WTC11 (cell line): ENCODE measurements around the gene ZGPAT. TPM values are rescaled to one million over a fixed set of nuclear protein-coding genes. Genes with fewer than 3 reads are reported as not detected.

ENCODE experiments used
- ATAC-seq: fragments of 200-7000 bp; cut with Tn5 transposase; 2 replicates; pipeline ENCODE4 v1.10.0; 2021; ENCODE audit warnings: mild to moderate bottlenecking, moderate library complexity
- CTCF ChIA-PET: fragments of 300-600 bp; sonication (Branson Sonifier 250); formaldehyde crosslinking; loops from one replicate; lab custom pipeline; 2021; ENCODE audit warnings: antibody characterized with exemption; lab: Charles Lee
- POLR2A ChIA-PET: fragments of 350-600 bp; sonication (Branson Sonifier 250); formaldehyde crosslinking; loops from one replicate; lab custom pipeline; 2021; ENCODE audit warnings: antibody characterized with exemption; lab: Charles Lee
- DNase-seq: peaks from one replicate; pipeline ENCODE4 v3.0.0; 2021; ENCODE audit warnings: low spot score
- H3K27ac Mint-ChIP-seq: 2 replicates; pipeline ENCODE4 v1.8.0; 2021; ENCODE audit warnings: mixed read lengths
- H3K27me3 Mint-ChIP-seq: 2 replicates; pipeline ENCODE4 v1.8.0; 2021; ENCODE audit warnings: low read depth, mild to moderate bottlenecking, moderate library complexity, mixed read lengths
- H3K36me3 Mint-ChIP-seq: 2 replicates; pipeline ENCODE4 v1.8.0; 2021; ENCODE audit warnings: mixed read lengths
- H3K4me1 Mint-ChIP-seq: 2 replicates; pipeline ENCODE4 v1.8.0; 2022; ENCODE audit warnings: mixed read lengths
- H3K4me3 Mint-ChIP-seq: 2 replicates; pipeline ENCODE4 v1.8.0; 2021; ENCODE audit warnings: mild to moderate bottlenecking, moderate library complexity, mixed read lengths
- H3K9me3 Mint-ChIP-seq: 2 replicates; pipeline ENCODE4 v1.8.0; 2021; ENCODE audit warnings: mixed read lengths
- CREM ChIP-seq: sonication (generic); formaldehyde crosslinking; IDR thresholded peaks from 2 replicates; pipeline ENCODE4 v1.8.1; 2022; ENCODE audit warnings: mild to moderate bottlenecking, missing genetic modification reagents, moderate library complexity
- FOXJ3 ChIP-seq: sonication (generic); formaldehyde crosslinking; IDR thresholded peaks from 2 replicates; pipeline ENCODE4 v1.9.0; 2021; ENCODE audit warnings: missing genetic modification reagents, mild to moderate bottlenecking, borderline replicate concordance
- FOXK1 ChIP-seq: sonication (generic); formaldehyde crosslinking; IDR thresholded peaks from 2 replicates; pipeline ENCODE4 v1.8.0; 2022; ENCODE audit warnings: mild to moderate bottlenecking, moderate library complexity, missing genetic modification reagents
- JUN ChIP-seq: sonication (generic); formaldehyde crosslinking; IDR thresholded peaks from 2 replicates; pipeline ENCODE4 v1.8.0; 2023; ENCODE audit warnings: mild to moderate bottlenecking, missing genetic modification reagents
- KAT7 ChIP-seq: sonication (generic); formaldehyde crosslinking; IDR thresholded peaks from 2 replicates; pipeline ENCODE4 v1.8.1; 2023; ENCODE audit warnings: missing genetic modification reagents, mild to moderate bottlenecking, borderline replicate concordance
- NFE2L1 ChIP-seq: sonication (generic); formaldehyde crosslinking; IDR thresholded peaks from 2 replicates; pipeline ENCODE4 v1.8.1; 2023; ENCODE audit warnings: missing genetic modification reagents
- NR2C2 ChIP-seq: sonication (generic); formaldehyde crosslinking; IDR thresholded peaks from 2 replicates; pipeline ENCODE4 v1.8.0; 2022; ENCODE audit warnings: mild to moderate bottlenecking, missing genetic modification reagents
- NR3C1 ChIP-seq: sonication (generic); formaldehyde crosslinking; conservative IDR thresholded peaks from 2 replicates; pipeline ENCODE4 v1.8.1; 2023; ENCODE audit warnings: low read depth, mild to moderate bottlenecking, missing genetic modification reagents
- ZNF416 ChIP-seq: fragments of 250-450 bp; sonication (Bioruptor Pico); IDR thresholded peaks from 2 replicates; pipeline ENCODE4 v1.9.0; 2021; ENCODE audit warnings: mild to moderate bottlenecking, inconsistent platforms
- total RNA-seq: library from RNA; stranded (reverse); gene quantifications from 3 replicates; pipeline ENCODE4 v1.2.3, GENCODE V29; 2021
- TF ChIP-seq, protein P1 (sequence below): sonication (generic); formaldehyde crosslinking; IDR thresholded peaks from 2 replicates; pipeline ENCODE4 v1.8.0; 2022; ENCODE audit warnings: mild to moderate bottlenecking, missing genetic modification reagents
- TF ChIP-seq, protein P2 (sequence below): sonication (generic); formaldehyde crosslinking; IDR thresholded peaks from 2 replicates; pipeline ENCODE4 v1.8.1; 2022; ENCODE audit warnings: missing genetic modification reagents, borderline replicate concordance
- TF ChIP-seq, protein P3 (sequence below): sonication (generic); formaldehyde crosslinking; IDR thresholded peaks from 2 replicates; pipeline ENCODE4 v1.8.0; 2023; ENCODE audit warnings: mild to moderate bottlenecking, missing genetic modification reagents
- TF ChIP-seq, protein P4 (sequence below): sonication (generic); formaldehyde crosslinking; IDR thresholded peaks from 2 replicates; pipeline ENCODE4 v1.8.0; 2023; ENCODE audit warnings: missing genetic modification reagents
- TF ChIP-seq, protein P5 (sequence below): fragments of 250-450 bp; sonication (Bioruptor Pico); IDR thresholded peaks from 2 replicates; pipeline ENCODE4 v2.1.2; 2022; ENCODE audit warnings: mild to moderate bottlenecking, moderate library complexity
- TF ChIP-seq, protein P6 (sequence below): sonication (generic); formaldehyde crosslinking; IDR thresholded peaks from 2 replicates; pipeline ENCODE4 v1.8.1; 2022; ENCODE audit warnings: mild to moderate bottlenecking, moderate library complexity, missing genetic modification reagents
- TF ChIP-seq, protein P7 (sequence below): sonication (generic); formaldehyde crosslinking; IDR thresholded peaks from 2 replicates; pipeline ENCODE4 v1.8.1; 2023; ENCODE audit warnings: mild to moderate bottlenecking, missing genetic modification reagents
- TF ChIP-seq, protein P8 (sequence below): fragments of 250-450 bp; sonication (Bioruptor Pico); IDR thresholded peaks from 2 replicates; pipeline ENCODE4 v1.9.0; 2021; ENCODE audit warnings: mild to moderate bottlenecking, borderline replicate concordance

ZGPAT gene
- total RNA-seq, 1 experiment from 2014 or later = 28.3 TPM

DNA sequence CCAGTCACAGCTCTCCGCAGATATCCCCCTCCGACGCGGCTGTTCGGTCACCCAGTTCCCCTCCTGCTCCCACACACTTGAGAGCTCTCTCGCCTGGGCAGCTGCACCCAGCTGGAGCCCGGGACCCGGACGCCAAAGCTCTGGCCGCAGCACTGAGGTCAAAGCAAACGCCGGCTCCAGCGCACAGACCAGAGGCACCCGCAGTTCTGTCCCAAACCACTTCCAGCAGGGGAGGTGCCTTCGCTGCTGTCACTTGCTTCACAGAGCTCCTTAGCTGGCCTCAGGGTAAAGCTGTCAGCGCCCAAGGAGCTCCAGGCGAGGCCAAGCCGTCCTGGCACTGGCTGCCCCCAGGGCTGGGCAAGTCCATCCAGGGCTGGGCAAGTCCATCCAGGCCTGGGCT, 59.6 kb downstream of the ZGPAT start (continued):
- TF ChIP-seq, protein P1, sequence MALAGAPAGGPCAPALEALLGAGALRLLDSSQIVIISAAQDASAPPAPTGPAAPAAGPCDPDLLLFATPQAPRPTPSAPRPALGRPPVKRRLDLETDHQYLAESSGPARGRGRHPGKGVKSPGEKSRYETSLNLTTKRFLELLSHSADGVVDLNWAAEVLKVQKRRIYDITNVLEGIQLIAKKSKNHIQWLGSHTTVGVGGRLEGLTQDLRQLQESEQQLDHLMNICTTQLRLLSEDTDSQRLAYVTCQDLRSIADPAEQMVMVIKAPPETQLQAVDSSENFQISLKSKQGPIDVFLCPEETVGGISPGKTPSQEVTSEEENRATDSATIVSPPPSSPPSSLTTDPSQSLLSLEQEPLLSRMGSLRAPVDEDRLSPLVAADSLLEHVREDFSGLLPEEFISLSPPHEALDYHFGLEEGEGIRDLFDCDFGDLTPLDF (CRISPR knock-in tag) = no peak
- TF ChIP-seq, protein P2, sequence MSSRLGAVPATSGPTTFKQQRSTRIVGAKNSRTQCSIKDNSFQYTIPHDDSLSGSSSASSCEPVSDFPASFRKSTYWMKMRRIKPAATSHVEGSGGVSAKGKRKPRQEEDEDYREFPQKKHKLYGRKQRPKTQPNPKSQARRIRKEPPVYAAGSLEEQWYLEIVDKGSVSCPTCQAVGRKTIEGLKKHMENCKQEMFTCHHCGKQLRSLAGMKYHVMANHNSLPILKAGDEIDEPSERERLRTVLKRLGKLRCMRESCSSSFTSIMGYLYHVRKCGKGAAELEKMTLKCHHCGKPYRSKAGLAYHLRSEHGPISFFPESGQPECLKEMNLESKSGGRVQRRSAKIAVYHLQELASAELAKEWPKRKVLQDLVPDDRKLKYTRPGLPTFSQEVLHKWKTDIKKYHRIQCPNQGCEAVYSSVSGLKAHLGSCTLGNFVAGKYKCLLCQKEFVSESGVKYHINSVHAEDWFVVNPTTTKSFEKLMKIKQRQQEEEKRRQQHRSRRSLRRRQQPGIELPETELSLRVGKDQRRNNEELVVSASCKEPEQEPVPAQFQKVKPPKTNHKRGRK (CRISPR knock-in tag) = no peak
- TF ChIP-seq, all 79 proteins: peak for 0

DNA sequence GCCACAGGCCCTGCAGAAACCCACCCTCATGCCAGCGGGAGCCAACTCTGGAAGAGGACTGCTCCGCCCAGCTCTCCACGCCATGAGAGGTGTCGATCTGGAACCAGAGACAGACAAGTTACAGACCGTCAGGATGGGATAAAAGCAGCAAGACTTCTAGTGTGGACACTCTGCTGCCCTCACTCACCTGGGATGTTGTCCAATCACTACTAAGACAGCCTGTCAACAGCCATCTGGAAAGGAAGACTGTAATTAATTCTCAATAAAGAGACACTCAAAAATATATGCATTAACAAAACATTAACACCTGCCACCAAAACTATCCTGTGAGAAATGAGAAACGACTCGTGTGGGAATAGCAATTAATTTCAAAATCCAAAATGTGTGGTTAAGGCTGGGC, 60.0 kb downstream of the ZGPAT start:
- CTCF ChIA-PET = interaction anchor here (1.0 kb wide), 1 partner anchor 37 kb away, joined by 3 read pairs; no protein-coding TSS in a partner anchor
- POLR2A ChIA-PET = no interaction called here
- ATAC-seq = no peak

DNA sequence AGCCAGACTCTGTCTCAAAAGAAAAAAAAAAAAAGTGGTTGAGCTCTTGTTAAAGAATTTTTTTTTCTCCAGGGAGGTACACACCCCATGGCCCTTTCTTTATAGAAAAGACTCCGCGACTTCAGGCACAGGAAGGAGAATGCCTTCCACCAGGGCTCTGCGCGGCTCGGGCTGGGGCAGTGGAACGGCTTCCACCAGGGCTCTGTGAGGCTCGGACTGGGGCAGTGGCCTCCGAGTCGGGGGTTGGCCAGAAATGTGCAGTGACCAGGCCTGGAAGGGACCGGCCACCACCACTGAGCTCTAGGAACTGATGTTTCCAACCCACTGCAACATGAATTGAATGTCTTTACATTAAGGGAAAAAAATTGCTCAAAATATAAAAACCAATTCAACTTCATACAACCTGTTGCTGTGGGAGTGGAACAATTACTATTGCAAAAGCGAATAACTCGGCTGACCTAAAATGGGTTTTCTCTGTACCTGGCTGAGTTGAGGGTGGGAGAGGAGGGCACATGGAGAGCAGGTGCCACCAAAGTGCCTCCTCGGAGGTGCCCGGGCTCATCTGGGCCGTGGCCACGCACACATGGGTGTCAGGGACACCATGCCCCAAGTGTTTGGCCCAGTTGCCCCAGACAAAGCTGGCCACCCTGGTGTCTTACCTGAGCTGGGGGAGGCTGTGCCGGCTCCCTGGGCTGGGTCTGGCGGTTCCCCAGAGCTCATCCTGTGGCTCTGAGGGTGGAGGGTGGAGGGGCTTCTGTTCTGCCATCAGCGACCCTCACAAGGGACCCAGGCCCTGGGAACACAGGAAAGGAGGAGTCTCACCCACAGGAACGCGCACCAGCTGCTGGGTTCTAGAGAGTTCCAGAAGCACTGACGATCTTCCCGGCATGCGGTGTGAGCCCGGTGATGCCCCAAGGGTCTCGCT, 61.0 kb downstream of the ZGPAT start:
- peak overlapping the region; percentile 65; the same call in 1 of the 2 replicates for H3K27ac Mint-ChIP-seq
- no peak for DNase-seq
- no peaks in the 10 kb centered on the region for H3K4me1 Mint-ChIP-seq
- no peaks in the 10 kb centered on the region for H3K9me3 Mint-ChIP-seq
- ChIA-PET CTCF (interaction anchor here (1.3 kb wide), 1 partner anchor 17 kb away, joined by 5 read pairs; no protein-coding TSS in a partner anchor), POLR2A (no interaction called here)
- no peak overlapping the region for H3K4me3 Mint-ChIP-seq
- no peak for ATAC-seq
- H3K27me3 Mint-ChIP-seq = no peaks in the 10 kb centered on the region
- H3K36me3 Mint-ChIP-seq = 0 out of 2 replicates have a peak, but pooled peaks cover 2% of the 10 kb centered on the region
- TF ChIP-seq, protein P3, sequence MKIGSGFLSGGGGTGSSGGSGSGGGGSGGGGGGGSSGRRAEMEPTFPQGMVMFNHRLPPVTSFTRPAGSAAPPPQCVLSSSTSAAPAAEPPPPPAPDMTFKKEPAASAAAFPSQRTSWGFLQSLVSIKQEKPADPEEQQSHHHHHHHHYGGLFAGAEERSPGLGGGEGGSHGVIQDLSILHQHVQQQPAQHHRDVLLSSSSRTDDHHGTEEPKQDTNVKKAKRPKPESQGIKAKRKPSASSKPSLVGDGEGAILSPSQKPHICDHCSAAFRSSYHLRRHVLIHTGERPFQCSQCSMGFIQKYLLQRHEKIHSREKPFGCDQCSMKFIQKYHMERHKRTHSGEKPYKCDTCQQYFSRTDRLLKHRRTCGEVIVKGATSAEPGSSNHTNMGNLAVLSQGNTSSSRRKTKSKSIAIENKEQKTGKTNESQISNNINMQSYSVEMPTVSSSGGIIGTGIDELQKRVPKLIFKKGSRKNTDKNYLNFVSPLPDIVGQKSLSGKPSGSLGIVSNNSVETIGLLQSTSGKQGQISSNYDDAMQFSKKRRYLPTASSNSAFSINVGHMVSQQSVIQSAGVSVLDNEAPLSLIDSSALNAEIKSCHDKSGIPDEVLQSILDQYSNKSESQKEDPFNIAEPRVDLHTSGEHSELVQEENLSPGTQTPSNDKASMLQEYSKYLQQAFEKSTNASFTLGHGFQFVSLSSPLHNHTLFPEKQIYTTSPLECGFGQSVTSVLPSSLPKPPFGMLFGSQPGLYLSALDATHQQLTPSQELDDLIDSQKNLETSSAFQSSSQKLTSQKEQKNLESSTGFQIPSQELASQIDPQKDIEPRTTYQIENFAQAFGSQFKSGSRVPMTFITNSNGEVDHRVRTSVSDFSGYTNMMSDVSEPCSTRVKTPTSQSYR = no peak
- TF ChIP-seq, protein P4, sequence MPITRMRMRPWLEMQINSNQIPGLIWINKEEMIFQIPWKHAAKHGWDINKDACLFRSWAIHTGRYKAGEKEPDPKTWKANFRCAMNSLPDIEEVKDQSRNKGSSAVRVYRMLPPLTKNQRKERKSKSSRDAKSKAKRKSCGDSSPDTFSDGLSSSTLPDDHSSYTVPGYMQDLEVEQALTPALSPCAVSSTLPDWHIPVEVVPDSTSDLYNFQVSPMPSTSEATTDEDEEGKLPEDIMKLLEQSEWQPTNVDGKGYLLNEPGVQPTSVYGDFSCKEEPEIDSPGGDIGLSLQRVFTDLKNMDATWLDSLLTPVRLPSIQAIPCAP (CRISPR knock-in tag) = no peak
- no peak for TF ChIP-seq ZNF416 (CRISPR knock-in tag)
- no peak for TF ChIP-seq NR3C1 (CRISPR knock-in tag)
- TF ChIP-seq, protein P5, sequence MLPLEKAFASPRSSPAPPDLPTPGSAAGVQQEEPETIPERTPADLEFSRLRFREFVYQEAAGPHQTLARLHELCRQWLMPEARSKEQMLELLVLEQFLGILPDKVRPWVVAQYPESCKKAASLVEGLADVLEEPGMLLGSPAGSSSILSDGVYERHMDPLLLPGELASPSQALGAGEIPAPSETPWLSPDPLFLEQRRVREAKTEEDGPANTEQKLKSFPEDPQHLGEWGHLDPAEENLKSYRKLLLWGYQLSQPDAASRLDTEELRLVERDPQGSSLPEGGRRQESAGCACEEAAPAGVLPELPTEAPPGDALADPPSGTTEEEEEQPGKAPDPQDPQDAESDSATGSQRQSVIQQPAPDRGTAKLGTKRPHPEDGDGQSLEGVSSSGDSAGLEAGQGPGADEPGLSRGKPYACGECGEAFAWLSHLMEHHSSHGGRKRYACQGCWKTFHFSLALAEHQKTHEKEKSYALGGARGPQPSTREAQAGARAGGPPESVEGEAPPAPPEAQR (CRISPR knock-in tag) = no peak

More for the DNA sequence above, 60.0 kb downstream of the ZGPAT start:
- Mint-ChIP-seq H3K27ac (peak overlapping the region; percentile 80), H3K4me1 (no peaks in the 10 kb centered on the region), H3K9me3 (no peaks in the 10 kb centered on the region)
- TF ChIP-seq JUN = no peak
- no peak for TF ChIP-seq NR2C2 (CRISPR knock-in tag)
- TF ChIP-seq, protein P6, sequence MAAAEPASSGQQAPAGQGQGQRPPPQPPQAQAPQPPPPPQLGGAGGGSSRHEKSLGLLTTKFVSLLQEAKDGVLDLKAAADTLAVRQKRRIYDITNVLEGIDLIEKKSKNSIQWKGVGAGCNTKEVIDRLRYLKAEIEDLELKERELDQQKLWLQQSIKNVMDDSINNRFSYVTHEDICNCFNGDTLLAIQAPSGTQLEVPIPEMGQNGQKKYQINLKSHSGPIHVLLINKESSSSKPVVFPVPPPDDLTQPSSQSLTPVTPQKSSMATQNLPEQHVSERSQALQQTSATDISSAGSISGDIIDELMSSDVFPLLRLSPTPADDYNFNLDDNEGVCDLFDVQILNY = no peak
- no peak for TF ChIP-seq NFE2L1 (CRISPR knock-in tag)
- TF ChIP-seq FOXK1 (CRISPR knock-in tag) = no peak
- TF ChIP-seq FOXJ3 (CRISPR knock-in tag) = no peak
- TF ChIP-seq, protein P7, sequence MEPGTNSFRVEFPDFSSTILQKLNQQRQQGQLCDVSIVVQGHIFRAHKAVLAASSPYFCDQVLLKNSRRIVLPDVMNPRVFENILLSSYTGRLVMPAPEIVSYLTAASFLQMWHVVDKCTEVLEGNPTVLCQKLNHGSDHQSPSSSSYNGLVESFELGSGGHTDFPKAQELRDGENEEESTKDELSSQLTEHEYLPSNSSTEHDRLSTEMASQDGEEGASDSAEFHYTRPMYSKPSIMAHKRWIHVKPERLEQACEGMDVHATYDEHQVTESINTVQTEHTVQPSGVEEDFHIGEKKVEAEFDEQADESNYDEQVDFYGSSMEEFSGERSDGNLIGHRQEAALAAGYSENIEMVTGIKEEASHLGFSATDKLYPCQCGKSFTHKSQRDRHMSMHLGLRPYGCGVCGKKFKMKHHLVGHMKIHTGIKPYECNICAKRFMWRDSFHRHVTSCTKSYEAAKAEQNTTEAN = no peak
- TF ChIP-seq, protein P8, sequence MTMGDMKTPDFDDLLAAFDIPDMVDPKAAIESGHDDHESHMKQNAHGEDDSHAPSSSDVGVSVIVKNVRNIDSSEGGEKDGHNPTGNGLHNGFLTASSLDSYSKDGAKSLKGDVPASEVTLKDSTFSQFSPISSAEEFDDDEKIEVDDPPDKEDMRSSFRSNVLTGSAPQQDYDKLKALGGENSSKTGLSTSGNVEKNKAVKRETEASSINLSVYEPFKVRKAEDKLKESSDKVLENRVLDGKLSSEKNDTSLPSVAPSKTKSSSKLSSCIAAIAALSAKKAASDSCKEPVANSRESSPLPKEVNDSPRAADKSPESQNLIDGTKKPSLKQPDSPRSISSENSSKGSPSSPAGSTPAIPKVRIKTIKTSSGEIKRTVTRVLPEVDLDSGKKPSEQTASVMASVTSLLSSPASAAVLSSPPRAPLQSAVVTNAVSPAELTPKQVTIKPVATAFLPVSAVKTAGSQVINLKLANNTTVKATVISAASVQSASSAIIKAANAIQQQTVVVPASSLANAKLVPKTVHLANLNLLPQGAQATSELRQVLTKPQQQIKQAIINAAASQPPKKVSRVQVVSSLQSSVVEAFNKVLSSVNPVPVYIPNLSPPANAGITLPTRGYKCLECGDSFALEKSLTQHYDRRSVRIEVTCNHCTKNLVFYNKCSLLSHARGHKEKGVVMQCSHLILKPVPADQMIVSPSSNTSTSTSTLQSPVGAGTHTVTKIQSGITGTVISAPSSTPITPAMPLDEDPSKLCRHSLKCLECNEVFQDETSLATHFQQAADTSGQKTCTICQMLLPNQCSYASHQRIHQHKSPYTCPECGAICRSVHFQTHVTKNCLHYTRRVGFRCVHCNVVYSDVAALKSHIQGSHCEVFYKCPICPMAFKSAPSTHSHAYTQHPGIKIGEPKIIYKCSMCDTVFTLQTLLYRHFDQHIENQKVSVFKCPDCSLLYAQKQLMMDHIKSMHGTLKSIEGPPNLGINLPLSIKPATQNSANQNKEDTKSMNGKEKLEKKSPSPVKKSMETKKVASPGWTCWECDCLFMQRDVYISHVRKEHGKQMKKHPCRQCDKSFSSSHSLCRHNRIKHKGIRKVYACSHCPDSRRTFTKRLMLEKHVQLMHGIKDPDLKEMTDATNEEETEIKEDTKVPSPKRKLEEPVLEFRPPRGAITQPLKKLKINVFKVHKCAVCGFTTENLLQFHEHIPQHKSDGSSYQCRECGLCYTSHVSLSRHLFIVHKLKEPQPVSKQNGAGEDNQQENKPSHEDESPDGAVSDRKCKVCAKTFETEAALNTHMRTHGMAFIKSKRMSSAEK (CRISPR knock-in tag) = no peak
- no peak for TF ChIP-seq CREM (CRISPR knock-in tag)
- TF ChIP-seq KAT7 (CRISPR knock-in tag) = no peak
- TF ChIP-seq, all 79 proteins: peak for 0
- H3K36me3 Mint-ChIP-seq = 0 out of 2 replicates have a peak, but pooled peaks cover 2% of the 10 kb centered on the region
- H3K27me3 Mint-ChIP-seq = no peaks in the 10 kb centered on the region
- no peak overlapping the region for H3K4me3 Mint-ChIP-seq
- DNase-seq = no peak
